ENCODE data around the gene KL. TPM values are rescaled to one million over a fixed set of nuclear protein-coding genes. Genes with fewer than 3 reads are reported as not detected.

KL gene
- total RNA-seq, 1 experiment from 2014 or later = 1.3 TPM

GRCh38 chr13:33060815-33061214 lies 44.6 kb downstream of the KL start:
- Mint-ChIP-seq H3K4me3 (ENCODE audit: unreplicated experiment) (no peak overlapping the region), H3K9me3 (ENCODE audit: unreplicated experiment) (peaks cover 10% of the 10 kb centered on the region), H3K36me3 (ENCODE audit: insufficient read depth, unreplicated experiment) (no peaks in the 10 kb centered on the region), H3K27ac (ENCODE audit: unreplicated experiment) (no peak overlapping the region), H3K4me1 (ENCODE audit: low read depth, unreplicated experiment) (peaks cover 13% of the 10 kb centered on the region), H3K27me3 (ENCODE audit: insufficient read depth, unreplicated experiment) (no peaks in the 10 kb centered on the region)
- no peaks in the 10 kb centered on the region for H3K27me3 ChIP-seq (replicated peaks; ENCODE audit: control insufficient read depth, insufficient read depth, low read length)
- H3K9me3 ChIP-seq = no peaks in the 10 kb centered on the region
- no peaks in the 10 kb centered on the region for H3K4me1 ChIP-seq
- CTCF ChIA-PET = no interaction called here
- TF ChIP-seq CTCF (IDR thresholded peaks at IDR 0.05; ENCODE audit: insufficient read depth in 1 of 2, low read depth in 1 of 2, low read length in 1 of 2, severe bottlenecking in 1 of 2, unreplicated experiment in 1 of 2) = no peak
- POLR2A ChIA-PET = no interaction called here
- H3K4me3 ChIP-seq (ENCODE audit: low read depth, low read length) = no peak overlapping the region
- intact Hi-C loops (cut with micrococcal nuclease; ENCODE audit: unreplicated experiment) = no loop called here
- no peak for DNase-seq
- no peaks in the 10 kb centered on the region for H3K36me3 ChIP-seq (ENCODE audit: control insufficient read depth, insufficient read depth, low read length)
- no TSS peak for BruUV-seq (replicated peaks)

DNA sequence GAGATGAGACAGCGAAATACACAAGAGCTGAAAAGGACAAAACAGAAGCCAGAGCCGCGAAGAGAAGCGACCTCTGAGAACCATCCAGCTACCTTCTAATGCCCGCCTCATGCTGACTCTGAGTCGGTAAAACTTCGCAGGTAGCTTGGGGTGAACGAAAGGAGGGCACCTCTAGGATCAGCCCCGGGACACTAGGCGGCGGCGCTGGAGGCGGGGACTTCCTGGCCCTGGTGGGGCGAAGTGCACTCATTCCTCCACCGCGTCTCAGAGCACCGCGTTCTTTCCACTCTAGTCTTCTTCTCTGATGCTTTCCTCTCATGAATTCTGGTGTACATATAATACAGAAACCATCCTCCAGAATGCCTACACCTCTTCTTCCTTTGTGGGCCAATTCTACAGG lies 50.1 kb downstream of the KL start:
- H3K27me3 Mint-ChIP-seq (ENCODE audit: insufficient read depth, unreplicated experiment) = no peaks in the 10 kb centered on the region
- no peaks in the 10 kb centered on the region; the same call in 1 of the 2 replicates for H3K36me3 ChIP-seq (ENCODE audit: control insufficient read depth, insufficient read depth, low read length)
- TF ChIP-seq CTCF (IDR thresholded peaks at IDR 0.05; ENCODE audit: insufficient read depth in 1 of 2, low read depth in 1 of 2, low read length in 1 of 2, severe bottlenecking in 1 of 2, unreplicated experiment in 1 of 2) = no peak
- ChIA-PET POLR2A (no interaction called here), CTCF (no interaction called here)
- no peak overlapping the region for H3K27ac Mint-ChIP-seq (ENCODE audit: unreplicated experiment)
- H3K4me3 Mint-ChIP-seq (ENCODE audit: unreplicated experiment) = no peak overlapping the region
- H3K4me3 ChIP-seq (ENCODE audit: low read depth, low read length) = no peak overlapping the region
- H3K9me3 Mint-ChIP-seq (ENCODE audit: unreplicated experiment) = peaks cover 19% of the 10 kb centered on the region
- intact Hi-C loops (cut with micrococcal nuclease; ENCODE audit: unreplicated experiment) = no loop called here
- H3K36me3 Mint-ChIP-seq (ENCODE audit: insufficient read depth, unreplicated experiment) = no peaks in the 10 kb centered on the region
- DNase-seq = peak in 1 of 2 experiments; percentile 15
- H3K4me1 Mint-ChIP-seq (ENCODE audit: low read depth, unreplicated experiment) = peaks cover 5% of the 10 kb centered on the region
- H3K27me3 ChIP-seq (replicated peaks; ENCODE audit: control insufficient read depth, insufficient read depth, low read length) = no peaks in the 10 kb centered on the region
- no peaks in the 10 kb centered on the region for H3K4me1 ChIP-seq
- no TSS peak for BruUV-seq (replicated peaks)
- peaks cover 2% of the 10 kb centered on the region; the same call in 1 of the 2 replicates for H3K9me3 ChIP-seq

- no TSS peak for BruUV-seq (replicated peaks)
- Mint-ChIP-seq H3K27me3 (ENCODE audit: insufficient read depth, unreplicated experiment) (no peaks in the 10 kb centered on the region), H3K4me3 (ENCODE audit: unreplicated experiment) (no peak overlapping the region), H3K4me1 (ENCODE audit: low read depth, unreplicated experiment) (peaks cover 5% of the 10 kb centered on the region), H3K9me3 (ENCODE audit: unreplicated experiment) (peaks cover 9% of the 10 kb centered on the region), H3K36me3 (ENCODE audit: insufficient read depth, unreplicated experiment) (no peaks in the 10 kb centered on the region), H3K27ac (ENCODE audit: unreplicated experiment) (no peak overlapping the region)
- H3K4me1 ChIP-seq = no peaks in the 10 kb centered on the region
- no peak overlapping the region for H3K4me3 ChIP-seq (ENCODE audit: low read depth, low read length)
- H3K36me3 ChIP-seq (ENCODE audit: control insufficient read depth, insufficient read depth, low read length) = no peaks in the 10 kb centered on the region; the same call in 1 of the 2 replicates
- peak in 1 of 2 experiments; percentile 12 for TF ChIP-seq CTCF (IDR thresholded peaks at IDR 0.05; ENCODE audit: insufficient read depth in 1 of 2, low read depth in 1 of 2, low read length in 1 of 2, severe bottlenecking in 1 of 2, unreplicated experiment in 1 of 2)
- H3K27me3 ChIP-seq (replicated peaks; ENCODE audit: control insufficient read depth, insufficient read depth, low read length) = no peaks in the 10 kb centered on the region
- intact Hi-C loops (cut with micrococcal nuclease; ENCODE audit: unreplicated experiment) = no loop called here
- peaks cover 2% of the 10 kb centered on the region; the same call in 1 of the 2 replicates for H3K9me3 ChIP-seq
- ChIA-PET CTCF (no interaction called here), POLR2A (no interaction called here)
- DNase-seq = no peak
These were observed 53.1 kb downstream of the KL start for GRCh38 chr13:33069365-33069764.
